HepG2 (cell line): ENCODE results near the gene CKS1B. TPM values are rescaled to one million over a fixed set of nuclear protein-coding genes. Genes with fewer than 3 reads are reported as not detected.

Source experiments
- CHCHD3 ChIP-seq: sonication (generic); formaldehyde crosslinking; IDR thresholded peaks from 2 replicates; pipeline ENCODE4 v1.8.0; 2022; ENCODE audit warnings: mild to moderate bottlenecking, missing genetic modification reagents, moderate library complexity
- FOSL2 ChIP-seq: sonication (generic); formaldehyde crosslinking; IDR thresholded peaks from 2 replicates; pipeline ENCODE4 v1.4.0; 2020; ENCODE audit warnings: missing genetic modification reagents
- GZF1 ChIP-seq: sonication (generic); formaldehyde crosslinking; IDR thresholded peaks from 2 replicates; pipeline ENCODE4 v1.5.1; 2020; ENCODE audit warnings: mild to moderate bottlenecking, missing genetic modification reagents
- MTA3 ChIP-seq: sonication (generic); formaldehyde crosslinking; IDR thresholded peaks from 2 replicates; pipeline ENCODE4 v1.4.0; 2020; ENCODE audit warnings: missing genetic modification reagents
- MXI1 ChIP-seq: IDR thresholded peaks from 3 replicates; pipeline ENCODE4 v1.6.1; 2012; ENCODE audit warnings: low read depth, low read length, inconsistent platforms, borderline replicate concordance
- RFX3 ChIP-seq: IDR thresholded peaks from 2 replicates; pipeline ENCODE4 v1.6.1; 2016; ENCODE audit warnings: missing biosample characterization, missing genetic modification reagents
- RXRA ChIP-seq: sonication (generic); formaldehyde crosslinking; IDR thresholded peaks from 2 replicates; pipeline ENCODE4 v1.5.1; 2020; ENCODE audit warnings: missing genetic modification reagents
- SAP130 ChIP-seq: IDR thresholded peaks from 2 replicates; pipeline ENCODE4 v1.6.1; 2016; ENCODE audit warnings: low read depth
- TARDBP ChIP-seq: sonication (generic); formaldehyde crosslinking; IDR thresholded peaks from 2 replicates; pipeline ENCODE4 v1.8.0; 2022; ENCODE audit warnings: mild to moderate bottlenecking, missing genetic modification reagents
- TEAD3 ChIP-seq: optimal IDR thresholded peaks from 2 replicates; pipeline ENCODE3; 2016; ENCODE audit warnings: borderline replicate concordance
- U2AF2 ChIP-seq: fragments of 200-400 bp; formaldehyde crosslinking; IDR thresholded peaks from 2 replicates; pipeline ENCODE4 v1.6.1; 2017; ENCODE audit warnings: low read depth, mild to moderate bottlenecking, low read length
- ZFX ChIP-seq: sonication (generic); formaldehyde crosslinking; IDR thresholded peaks from 2 replicates; pipeline ENCODE4 v1.4.0; 2020; ENCODE audit warnings: mild to moderate bottlenecking, low read depth, missing genetic modification reagents, moderate library complexity
- ZNF24 ChIP-seq: fragments of 450-650 bp; IDR thresholded peaks from 2 replicates; pipeline ENCODE4 v1.6.1; 2017; ENCODE audit warnings: antibody characterized with exemption, mild to moderate bottlenecking
- ZNF350 ChIP-seq: sonication (generic); formaldehyde crosslinking; IDR thresholded peaks from 2 replicates; pipeline ENCODE4 v1.4.0; 2020; ENCODE audit warnings: mild to moderate bottlenecking, low read depth, missing genetic modification reagents, borderline replicate concordance
- ZNF530 ChIP-seq: sonication (generic); formaldehyde crosslinking; IDR thresholded peaks from 2 replicates; pipeline ENCODE4 v1.5.0; 2020; ENCODE audit warnings: low read depth, mild to moderate bottlenecking, missing genetic modification reagents
- ZNF773 ChIP-seq: sonication (generic); formaldehyde crosslinking; IDR thresholded peaks from 2 replicates; pipeline ENCODE4 v1.4.0; 2020; ENCODE audit warnings: missing genetic modification reagents, borderline replicate concordance
- ZNF891 ChIP-seq: sonication (generic); formaldehyde crosslinking; IDR thresholded peaks from 2 replicates; pipeline ENCODE4 v1.5.0; 2020; ENCODE audit warnings: mild to moderate bottlenecking, missing genetic modification reagents
- ZSCAN25 ChIP-seq: sonication (generic); formaldehyde crosslinking; IDR thresholded peaks from 2 replicates; pipeline ENCODE4 v1.8.0; 2022; ENCODE audit warnings: mild to moderate bottlenecking, missing genetic modification reagents
- polyA plus RNA-seq, 8 experiments: library from polyadenylated mRNA; depleted of rRNA in 3 of 8; stranded (reverse) in 7 of 8; unstranded in 1 of 8; fragments of >200 nt; fragmentation: Illumina TruSeq in 4 of 8; extraction: Trizol in 4 of 8; gene quantifications; 2 replicates each; pipeline versions ENCODE4 v1.2.1 to v1.2.3, GENCODE V29; 2011 to 2016; ENCODE audit warnings: low read depth in 4 of 8, missing spikeins in 1 of 8, mixed read lengths in 1 of 8; ENCODE audit not compliant: insufficient read depth in 1 of 8
- total RNA-seq, 5 experiments: library from RNA; depleted of rRNA; stranded (reverse); fragments of >200 nt; fragmentation: Illumina TruSeq; extraction: Trizol; gene quantifications; 2 replicates each; pipeline ENCODE4 v1.2.3, GENCODE V29; 2016; ENCODE audit warnings: low read depth in 1 of 5
- TF ChIP-seq, protein P1 (sequence below): IDR thresholded peaks from 2 replicates; pipeline ENCODE4 v1.6.1; 2012; ENCODE audit warnings: low read depth, low read length, improper control_type of control experiment
- TF ChIP-seq, protein P2 (sequence below): sonication (generic); formaldehyde crosslinking; IDR thresholded peaks from 2 replicates; pipeline ENCODE4 v1.5.1; 2020; ENCODE audit warnings: missing genetic modification reagents, mild to moderate bottlenecking, borderline replicate concordance
- TF ChIP-seq, protein P3 (sequence below): sonication (generic); formaldehyde crosslinking; IDR thresholded peaks from 2 replicates; pipeline ENCODE4 v1.9.0; 2021; ENCODE audit warnings: missing genetic modification reagents, mild to moderate bottlenecking, borderline replicate concordance
- TF ChIP-seq, protein P4 (sequence below): IDR thresholded peaks from 2 replicates; pipeline ENCODE4 v1.4.0; 2020; ENCODE audit warnings: mild to moderate bottlenecking, missing genetic modification reagents

Gene CKS1B
- total and polyA plus RNA-seq, 2 of the 13 experiments (the other 11 are each of a cell fraction or from before 2014, with no cell fraction given): 217 to 222 TPM

DNA sequence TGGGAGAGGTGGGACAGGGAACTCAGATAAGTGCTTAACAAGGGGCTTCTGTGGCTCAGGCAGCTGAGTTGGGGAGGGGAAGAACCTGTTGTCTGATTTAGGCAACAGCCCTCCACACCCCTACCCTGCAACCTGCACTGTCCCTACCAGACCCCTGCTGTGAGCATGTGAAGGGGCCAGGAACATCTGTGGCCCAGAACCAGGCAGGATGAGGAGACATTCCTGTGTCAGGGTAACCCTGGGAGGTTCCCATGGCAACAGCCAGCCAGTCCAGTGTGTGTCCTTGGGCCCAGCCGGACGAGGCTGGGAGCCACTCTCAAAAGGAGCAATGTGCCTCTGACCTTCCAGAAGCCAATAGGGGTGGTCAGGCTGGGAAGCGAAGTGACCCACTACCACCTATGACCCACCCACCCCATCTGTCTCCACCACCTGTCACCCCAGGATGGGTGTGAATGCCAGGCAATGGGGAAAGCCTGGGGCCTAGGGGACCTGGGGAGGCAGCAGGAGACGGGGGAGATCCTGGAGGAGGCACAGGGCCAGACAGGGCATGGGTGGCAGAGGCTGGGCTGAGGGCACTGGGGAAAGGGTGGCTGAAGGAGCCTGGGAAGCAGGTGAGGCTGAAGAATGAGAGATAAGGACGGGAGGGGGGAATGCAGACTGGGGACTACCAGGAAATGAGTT lies 33.0 kb upstream of the CKS1B start (continued):
- TF ChIP-seq, protein P1, sequence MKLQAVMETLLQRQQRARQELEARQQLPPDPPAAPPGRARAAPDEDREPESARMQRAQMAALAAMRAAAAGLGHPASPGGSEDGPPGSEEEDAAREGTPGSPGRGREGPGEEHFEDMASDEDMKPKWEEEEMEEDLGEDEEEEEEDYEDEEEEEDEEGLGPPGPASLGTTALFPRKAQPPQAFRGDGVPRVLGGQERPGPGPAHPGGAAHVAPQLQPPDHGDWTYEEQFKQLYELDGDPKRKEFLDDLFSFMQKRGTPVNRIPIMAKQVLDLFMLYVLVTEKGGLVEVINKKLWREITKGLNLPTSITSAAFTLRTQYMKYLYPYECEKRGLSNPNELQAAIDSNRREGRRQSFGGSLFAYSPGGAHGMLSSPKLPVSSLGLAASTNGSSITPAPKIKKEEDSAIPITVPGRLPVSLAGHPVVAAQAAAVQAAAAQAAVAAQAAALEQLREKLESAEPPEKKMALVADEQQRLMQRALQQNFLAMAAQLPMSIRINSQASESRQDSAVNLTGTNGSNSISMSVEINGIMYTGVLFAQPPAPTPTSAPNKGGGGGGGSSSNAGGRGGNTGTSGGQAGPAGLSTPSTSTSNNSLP: no peak
- TF ChIP-seq FOSL2 (CRISPR knock-in tag) (0 out of 2 replicates have a peak, but pooled peaks have one; percentile 6), CHCHD3 (no peak), ZNF773 (no peak), U2AF2 (peak; percentile 97), TEAD3 (CRISPR knock-in tag) (peak; percentile 86), SAP130 (peak; percentile 51), GZF1 (CRISPR knock-in tag) (no peak), MTA3 (no peak), ZFX (CRISPR knock-in tag) (peak; percentile 39; the same call in 1 of the 2 replicates), RFX3 (CRISPR knock-in tag) (peak; percentile 98), TARDBP (CRISPR knock-in tag) (no peak), ZNF530 (no peak), ZNF891 (CRISPR knock-in tag) (0 out of 2 replicates have a peak, but pooled peaks have one; percentile 44), RXRA (CRISPR knock-in tag) (peak; percentile 35; the same call in 1 of the 2 replicates), ZNF24 (no peak), ZSCAN25 (CRISPR knock-in tag) (0 out of 2 replicates have a peak, but pooled peaks have one; percentile 36), MXI1 (peak; percentile 87; the same call in 2 of the 3 replicates), ZNF350 (CRISPR knock-in tag) (0 out of 2 replicates have a peak, but pooled peaks have one; percentile 29)
- TF ChIP-seq, protein P2, sequence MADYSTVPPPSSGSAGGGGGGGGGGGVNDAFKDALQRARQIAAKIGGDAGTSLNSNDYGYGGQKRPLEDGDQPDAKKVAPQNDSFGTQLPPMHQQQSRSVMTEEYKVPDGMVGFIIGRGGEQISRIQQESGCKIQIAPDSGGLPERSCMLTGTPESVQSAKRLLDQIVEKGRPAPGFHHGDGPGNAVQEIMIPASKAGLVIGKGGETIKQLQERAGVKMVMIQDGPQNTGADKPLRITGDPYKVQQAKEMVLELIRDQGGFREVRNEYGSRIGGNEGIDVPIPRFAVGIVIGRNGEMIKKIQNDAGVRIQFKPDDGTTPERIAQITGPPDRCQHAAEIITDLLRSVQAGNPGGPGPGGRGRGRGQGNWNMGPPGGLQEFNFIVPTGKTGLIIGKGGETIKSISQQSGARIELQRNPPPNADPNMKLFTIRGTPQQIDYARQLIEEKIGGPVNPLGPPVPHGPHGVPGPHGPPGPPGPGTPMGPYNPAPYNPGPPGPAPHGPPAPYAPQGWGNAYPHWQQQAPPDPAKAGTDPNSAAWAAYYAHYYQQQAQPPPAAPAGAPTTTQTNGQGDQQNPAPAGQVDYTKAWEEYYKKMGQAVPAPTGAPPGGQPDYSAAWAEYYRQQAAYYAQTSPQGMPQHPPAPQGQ (CRISPR knock-in tag): no peak
- TF ChIP-seq, protein P3, sequence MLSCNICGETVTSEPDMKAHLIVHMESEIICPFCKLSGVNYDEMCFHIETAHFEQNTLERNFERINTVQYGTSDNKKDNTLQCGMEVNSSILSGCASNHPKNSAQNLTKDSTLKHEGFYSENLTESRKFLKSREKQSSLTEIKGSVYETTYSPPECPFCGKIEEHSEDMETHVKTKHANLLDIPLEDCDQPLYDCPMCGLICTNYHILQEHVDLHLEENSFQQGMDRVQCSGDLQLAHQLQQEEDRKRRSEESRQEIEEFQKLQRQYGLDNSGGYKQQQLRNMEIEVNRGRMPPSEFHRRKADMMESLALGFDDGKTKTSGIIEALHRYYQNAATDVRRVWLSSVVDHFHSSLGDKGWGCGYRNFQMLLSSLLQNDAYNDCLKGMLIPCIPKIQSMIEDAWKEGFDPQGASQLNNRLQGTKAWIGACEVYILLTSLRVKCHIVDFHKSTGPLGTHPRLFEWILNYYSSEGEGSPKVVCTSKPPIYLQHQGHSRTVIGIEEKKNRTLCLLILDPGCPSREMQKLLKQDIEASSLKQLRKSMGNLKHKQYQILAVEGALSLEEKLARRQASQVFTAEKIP (CRISPR knock-in tag): no peak
- TF ChIP-seq, protein P4, sequence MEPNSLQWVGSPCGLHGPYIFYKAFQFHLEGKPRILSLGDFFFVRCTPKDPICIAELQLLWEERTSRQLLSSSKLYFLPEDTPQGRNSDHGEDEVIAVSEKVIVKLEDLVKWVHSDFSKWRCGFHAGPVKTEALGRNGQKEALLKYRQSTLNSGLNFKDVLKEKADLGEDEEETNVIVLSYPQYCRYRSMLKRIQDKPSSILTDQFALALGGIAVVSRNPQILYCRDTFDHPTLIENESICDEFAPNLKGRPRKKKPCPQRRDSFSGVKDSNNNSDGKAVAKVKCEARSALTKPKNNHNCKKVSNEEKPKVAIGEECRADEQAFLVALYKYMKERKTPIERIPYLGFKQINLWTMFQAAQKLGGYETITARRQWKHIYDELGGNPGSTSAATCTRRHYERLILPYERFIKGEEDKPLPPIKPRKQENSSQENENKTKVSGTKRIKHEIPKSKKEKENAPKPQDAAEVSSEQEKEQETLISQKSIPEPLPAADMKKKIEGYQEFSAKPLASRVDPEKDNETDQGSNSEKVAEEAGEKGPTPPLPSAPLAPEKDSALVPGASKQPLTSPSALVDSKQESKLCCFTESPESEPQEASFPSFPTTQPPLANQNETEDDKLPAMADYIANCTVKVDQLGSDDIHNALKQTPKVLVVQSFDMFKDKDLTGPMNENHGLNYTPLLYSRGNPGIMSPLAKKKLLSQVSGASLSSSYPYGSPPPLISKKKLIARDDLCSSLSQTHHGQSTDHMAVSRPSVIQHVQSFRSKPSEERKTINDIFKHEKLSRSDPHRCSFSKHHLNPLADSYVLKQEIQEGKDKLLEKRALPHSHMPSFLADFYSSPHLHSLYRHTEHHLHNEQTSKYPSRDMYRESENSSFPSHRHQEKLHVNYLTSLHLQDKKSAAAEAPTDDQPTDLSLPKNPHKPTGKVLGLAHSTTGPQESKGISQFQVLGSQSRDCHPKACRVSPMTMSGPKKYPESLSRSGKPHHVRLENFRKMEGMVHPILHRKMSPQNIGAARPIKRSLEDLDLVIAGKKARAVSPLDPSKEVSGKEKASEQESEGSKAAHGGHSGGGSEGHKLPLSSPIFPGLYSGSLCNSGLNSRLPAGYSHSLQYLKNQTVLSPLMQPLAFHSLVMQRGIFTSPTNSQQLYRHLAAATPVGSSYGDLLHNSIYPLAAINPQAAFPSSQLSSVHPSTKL (CRISPR knock-in tag): no peak
